Stimulated activated naive CD4-positive, alpha-beta T cell treated with Interleukin-2 at 50 U/mL for 16 hours (primary cell): ENCODE measurements around the gene PEBP1.

Source experiments
- DNase-seq: peaks from one replicate; lab custom pipeline; 2025; lab: John Stamatoyannopoulos, UW

Gene PEBP1

DNA sequence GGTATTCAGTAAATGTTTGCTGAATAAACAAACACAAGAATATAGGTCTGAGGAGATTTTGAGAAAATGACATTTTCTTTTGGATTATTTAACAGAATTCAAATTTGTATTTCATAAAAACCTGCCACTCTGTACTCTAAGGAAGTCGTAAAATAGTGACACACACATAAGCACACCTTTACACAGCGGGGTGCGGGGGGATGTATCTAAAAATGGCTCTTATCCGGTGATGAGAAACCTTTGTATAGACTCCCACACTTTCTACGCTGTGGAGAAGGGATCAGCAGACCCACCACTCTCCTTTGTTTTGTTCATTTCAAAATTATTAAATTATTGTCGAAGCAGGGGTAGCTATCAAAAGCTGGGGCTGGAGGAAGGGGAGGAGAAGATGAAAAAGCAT lies 58.0 kb downstream of the PEBP1 start:
- DNase-seq, result no peak
